Progenitor cell of endocrine pancreas (in vitro differentiated cells): ENCODE results near the gene PRKN. TPM values are rescaled to one million over a fixed set of nuclear protein-coding genes. Genes with fewer than 3 reads are reported as not detected.

Experiments used
- DNase-seq: peaks from one replicate; pipeline ENCODE4 v3.0.0; 2021; ENCODE audit warnings: low spot score; ENCODE audit not compliant: unreplicated experiment
- H3K27ac Mint-ChIP-seq: 2 replicates; pipeline ENCODE4 v1.8.0; 2021; ENCODE audit warnings: mild to moderate bottlenecking, moderate library complexity, mixed read lengths
- H3K27me3 Mint-ChIP-seq: 2 replicates; pipeline ENCODE4 v1.8.0; 2021; ENCODE audit warnings: mixed read lengths
- H3K36me3 Mint-ChIP-seq: 2 replicates; pipeline ENCODE4 v1.8.0; 2022; ENCODE audit warnings: mixed read lengths; ENCODE audit not compliant: insufficient read depth
- H3K4me1 Mint-ChIP-seq: 2 replicates; pipeline ENCODE4 v1.8.0; 2021; ENCODE audit warnings: low read depth, mixed read lengths
- H3K4me3 Mint-ChIP-seq: 2 replicates; pipeline ENCODE4 v1.8.0; 2021; ENCODE audit warnings: low read depth, mild to moderate bottlenecking, moderate library complexity, mixed read lengths
- H3K9me3 Mint-ChIP-seq: 2 replicates; pipeline ENCODE4 v1.8.0; 2021; ENCODE audit warnings: low read depth, mixed read lengths
- total RNA-seq: library from RNA; stranded (reverse); gene quantifications from 2 replicates; pipeline ENCODE4 v1.2.1, GENCODE V29; 2021
- TF ChIP-seq, protein P1 (sequence below): fragments of 200-600 bp; sonication (generic); IDR thresholded peaks from one replicate; pipeline ENCODE4 v1.5.0; 2021; ENCODE audit warnings: antibody characterized with exemption, mild to moderate bottlenecking; ENCODE audit not compliant: unreplicated experiment

The PRKN gene
- total RNA-seq, 1 donor from 2014 or later, result 4.6 TPM

GRCh38 chr6:161347125-161347524, 1380.4 kb downstream of the PRKN start:
- H3K4me1 Mint-ChIP-seq, result no peaks in the 10 kb centered on the region
- H3K27ac Mint-ChIP-seq, result no peak overlapping the region
- no peak for DNase-seq
- H3K9me3 Mint-ChIP-seq, result no peaks in the 10 kb centered on the region
- TF ChIP-seq, protein P1, sequence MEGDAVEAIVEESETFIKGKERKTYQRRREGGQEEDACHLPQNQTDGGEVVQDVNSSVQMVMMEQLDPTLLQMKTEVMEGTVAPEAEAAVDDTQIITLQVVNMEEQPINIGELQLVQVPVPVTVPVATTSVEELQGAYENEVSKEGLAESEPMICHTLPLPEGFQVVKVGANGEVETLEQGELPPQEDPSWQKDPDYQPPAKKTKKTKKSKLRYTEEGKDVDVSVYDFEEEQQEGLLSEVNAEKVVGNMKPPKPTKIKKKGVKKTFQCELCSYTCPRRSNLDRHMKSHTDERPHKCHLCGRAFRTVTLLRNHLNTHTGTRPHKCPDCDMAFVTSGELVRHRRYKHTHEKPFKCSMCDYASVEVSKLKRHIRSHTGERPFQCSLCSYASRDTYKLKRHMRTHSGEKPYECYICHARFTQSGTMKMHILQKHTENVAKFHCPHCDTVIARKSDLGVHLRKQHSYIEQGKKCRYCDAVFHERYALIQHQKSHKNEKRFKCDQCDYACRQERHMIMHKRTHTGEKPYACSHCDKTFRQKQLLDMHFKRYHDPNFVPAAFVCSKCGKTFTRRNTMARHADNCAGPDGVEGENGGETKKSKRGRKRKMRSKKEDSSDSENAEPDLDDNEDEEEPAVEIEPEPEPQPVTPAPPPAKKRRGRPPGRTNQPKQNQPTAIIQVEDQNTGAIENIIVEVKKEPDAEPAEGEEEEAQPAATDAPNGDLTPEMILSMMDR, result no peak
- no peak overlapping the region for H3K4me3 Mint-ChIP-seq
- no peaks in the 10 kb centered on the region for H3K36me3 Mint-ChIP-seq
- no peaks in the 10 kb centered on the region for H3K27me3 Mint-ChIP-seq

DNA sequence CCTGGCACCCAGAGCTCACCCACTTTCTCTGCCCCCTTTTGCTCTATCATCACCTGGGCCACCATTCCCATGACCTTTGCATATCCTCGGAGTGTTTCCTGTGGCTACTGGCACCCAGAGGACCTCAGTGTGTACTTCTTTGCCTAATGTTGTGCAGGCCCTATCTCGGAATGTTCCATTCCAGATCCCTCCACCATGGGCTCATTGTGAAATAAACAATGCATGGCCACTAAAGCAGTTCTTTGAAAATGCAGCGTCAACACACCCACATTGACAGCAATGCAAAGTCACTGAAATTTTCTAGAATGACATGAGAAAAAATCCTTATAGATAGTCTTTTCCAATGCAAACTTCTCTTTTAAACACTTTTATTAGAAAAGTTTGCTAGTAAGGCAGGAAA, 1380.8 kb downstream of the PRKN start:
- H3K27ac Mint-ChIP-seq, result no peak overlapping the region
- no peaks in the 10 kb centered on the region for H3K27me3 Mint-ChIP-seq
- no peak overlapping the region for H3K4me3 Mint-ChIP-seq
- no peak for DNase-seq
- TF ChIP-seq, protein P1, result no peak
- no peaks in the 10 kb centered on the region for H3K36me3 Mint-ChIP-seq
- H3K9me3 Mint-ChIP-seq, result no peaks in the 10 kb centered on the region
- H3K4me1 Mint-ChIP-seq, result peaks cover under 1% of the 10 kb centered on the region

DNA sequence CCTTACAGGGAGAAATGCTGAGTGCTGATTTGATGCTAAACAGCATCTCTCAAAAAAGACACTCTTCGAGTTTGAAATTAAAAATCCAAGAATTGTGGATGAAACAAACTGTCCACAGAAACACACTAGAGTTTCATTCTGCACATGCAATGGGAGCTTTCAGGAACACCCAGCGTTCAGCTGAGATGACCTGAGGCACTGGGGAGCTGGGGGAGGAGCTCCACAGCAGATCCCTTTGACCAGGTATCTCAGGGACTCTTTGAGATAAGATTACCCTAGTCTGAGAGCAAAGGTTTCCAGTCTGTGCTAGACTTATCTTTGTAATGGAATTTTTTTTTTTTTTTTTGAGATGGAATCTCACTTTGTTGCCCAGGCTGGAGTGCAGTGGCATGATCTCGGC, 1382.9 kb downstream of the PRKN start:
- Mint-ChIP-seq H3K27me3 (no peaks in the 10 kb centered on the region), H3K36me3 (no peaks in the 10 kb centered on the region), H3K9me3 (no peaks in the 10 kb centered on the region), H3K27ac (no peak overlapping the region), H3K4me3 (no peak overlapping the region), H3K4me1 (peaks cover 2% of the 10 kb centered on the region)
- no peak for DNase-seq
- TF ChIP-seq, protein P1, result no peak

DNA sequence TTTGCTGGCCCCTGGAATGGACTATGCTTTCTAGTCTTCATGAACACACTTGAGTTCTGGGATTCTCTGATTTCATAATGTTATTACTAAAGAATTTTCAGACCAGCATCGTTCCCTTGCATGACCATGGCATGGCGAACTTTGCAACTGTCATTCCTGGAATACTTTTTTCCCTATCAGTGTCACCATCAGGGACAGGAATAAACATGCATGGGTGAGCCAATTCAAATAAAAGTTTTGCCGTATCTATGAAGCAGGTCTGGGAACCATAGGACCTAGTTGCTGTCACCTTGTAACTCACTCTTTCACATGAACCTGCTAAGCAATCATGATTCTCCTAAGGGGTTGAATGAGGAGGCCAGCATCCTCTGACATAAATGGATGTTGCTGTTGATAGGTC, 1385.5 kb downstream of the PRKN start:
- Mint-ChIP-seq H3K4me3 (no peak overlapping the region), H3K27me3 (no peaks in the 10 kb centered on the region), H3K4me1 (peaks cover 2% of the 10 kb centered on the region), H3K9me3 (peaks cover 3% of the 10 kb centered on the region), H3K36me3 (no peaks in the 10 kb centered on the region), H3K27ac (no peak overlapping the region)
- TF ChIP-seq, protein P1, result no peak
- DNase-seq, result no peak

- no peak for DNase-seq
- Mint-ChIP-seq H3K4me3 (no peak overlapping the region), H3K4me1 (peaks cover 2% of the 10 kb centered on the region), H3K27me3 (no peaks in the 10 kb centered on the region), H3K27ac (no peak overlapping the region), H3K9me3 (peaks cover 3% of the 10 kb centered on the region), H3K36me3 (no peaks in the 10 kb centered on the region)
- TF ChIP-seq, protein P1, result no peak
These were observed 1385.9 kb downstream of the PRKN start for GRCh38 chr6:161341638-161342037.
